Chondrocyte (in vitro differentiated cells): Measurements from ENCODE around the gene INSYN1. TPM values are rescaled to one million over a fixed set of nuclear protein-coding genes. Genes with fewer than 3 reads are reported as not detected.

Experiments used
- DNase-seq: peaks from one replicate; pipeline ENCODE4 v3.0.0; 2021; ENCODE audit warnings: mixed read lengths, low spot score
- H3K27ac Mint-ChIP-seq: one replicate; pipeline ENCODE4 v1.8.0; 2021; ENCODE audit warnings: mild to moderate bottlenecking, moderate library complexity, mixed read lengths; ENCODE audit not compliant: unreplicated experiment
- H3K27me3 Mint-ChIP-seq: 2 replicates; pipeline ENCODE4 v1.8.0; 2021; ENCODE audit warnings: low read depth, mixed read lengths
- H3K36me3 Mint-ChIP-seq: 2 replicates; pipeline ENCODE4 v1.8.0; 2021; ENCODE audit warnings: low read depth, mixed read lengths
- H3K4me1 Mint-ChIP-seq: 2 replicates; pipeline ENCODE4 v1.8.0; 2021; ENCODE audit warnings: low read depth, mild to moderate bottlenecking, mixed read lengths
- H3K4me3 Mint-ChIP-seq: one replicate; pipeline ENCODE4 v1.8.0; 2021; ENCODE audit warnings: mild to moderate bottlenecking, moderate library complexity, mixed read lengths; ENCODE audit not compliant: unreplicated experiment
- H3K9me3 Mint-ChIP-seq: 2 replicates; pipeline ENCODE4 v1.8.0; 2021; ENCODE audit warnings: low read depth, mixed read lengths
- total RNA-seq: library from RNA; stranded (reverse); gene quantifications from 3 replicates; pipeline ENCODE4 v1.2.1, GENCODE V29; 2021
- TF ChIP-seq, protein P1 (sequence below): fragments of 200-600 bp; sonication (generic); IDR thresholded peaks from 2 replicates; pipeline ENCODE4 v1.5.0; 2021; ENCODE audit warnings: antibody characterized with exemption, mild to moderate bottlenecking, moderate library complexity

The INSYN1 gene
- total RNA-seq, 1 donor from 2014 or later, result 23.0 TPM

DNA sequence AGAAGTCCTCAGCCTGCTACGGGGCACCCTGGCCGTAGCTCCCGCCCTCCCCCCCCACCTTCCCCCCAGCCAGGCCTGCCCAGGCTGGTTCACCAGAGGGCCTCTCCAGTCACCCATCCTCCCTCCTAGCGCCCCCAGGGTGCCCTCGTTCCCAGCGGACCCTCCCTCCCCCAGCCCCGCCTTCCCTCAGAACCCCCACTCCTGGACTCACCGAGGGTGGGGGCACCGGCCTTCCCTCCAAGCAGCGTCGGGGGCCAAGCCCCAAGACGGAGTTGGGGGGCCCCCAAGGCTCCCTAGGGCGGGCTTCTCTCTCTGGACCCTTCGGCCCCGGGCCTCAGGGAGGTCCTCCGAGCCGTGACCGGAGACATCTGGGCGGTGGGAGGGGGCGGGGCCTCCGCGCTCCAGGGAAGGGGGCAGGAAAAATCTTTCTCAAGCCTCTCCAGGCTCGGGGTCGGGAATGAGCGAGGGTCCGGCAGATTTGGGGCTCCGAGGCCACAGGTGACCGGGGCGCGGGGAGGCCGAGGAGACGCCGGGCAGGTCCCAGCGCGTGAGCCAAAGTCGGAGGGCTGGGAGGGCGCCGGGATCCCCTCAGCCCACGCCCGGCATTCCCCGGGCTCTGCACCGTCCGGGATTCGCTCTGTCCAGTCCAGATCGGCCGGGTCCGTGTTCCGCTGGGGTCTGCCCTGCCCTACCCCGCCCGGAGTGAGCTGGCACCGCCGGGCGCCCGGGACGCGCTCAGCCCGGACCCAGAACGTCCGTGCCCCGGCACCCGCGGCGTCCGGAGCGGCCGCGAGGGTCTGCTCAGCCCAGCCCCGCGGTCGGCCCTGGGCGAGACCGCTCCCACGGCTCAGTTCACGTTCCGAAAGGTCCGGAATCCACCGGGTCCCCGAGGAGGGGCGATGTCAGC, 999 bp downstream of the INSYN1 start:
- peaks cover 1% of the 10 kb centered on the region for H3K27me3 Mint-ChIP-seq
- peak overlapping the region; percentile 59 for H3K4me3 Mint-ChIP-seq
- no peak overlapping the region for H3K27ac Mint-ChIP-seq
- no peak for DNase-seq
- H3K36me3 Mint-ChIP-seq, result no peaks in the 10 kb centered on the region
- H3K4me1 Mint-ChIP-seq, result peaks cover 9% of the 10 kb centered on the region
- H3K9me3 Mint-ChIP-seq, result no peaks in the 10 kb centered on the region
- TF ChIP-seq, protein P1, sequence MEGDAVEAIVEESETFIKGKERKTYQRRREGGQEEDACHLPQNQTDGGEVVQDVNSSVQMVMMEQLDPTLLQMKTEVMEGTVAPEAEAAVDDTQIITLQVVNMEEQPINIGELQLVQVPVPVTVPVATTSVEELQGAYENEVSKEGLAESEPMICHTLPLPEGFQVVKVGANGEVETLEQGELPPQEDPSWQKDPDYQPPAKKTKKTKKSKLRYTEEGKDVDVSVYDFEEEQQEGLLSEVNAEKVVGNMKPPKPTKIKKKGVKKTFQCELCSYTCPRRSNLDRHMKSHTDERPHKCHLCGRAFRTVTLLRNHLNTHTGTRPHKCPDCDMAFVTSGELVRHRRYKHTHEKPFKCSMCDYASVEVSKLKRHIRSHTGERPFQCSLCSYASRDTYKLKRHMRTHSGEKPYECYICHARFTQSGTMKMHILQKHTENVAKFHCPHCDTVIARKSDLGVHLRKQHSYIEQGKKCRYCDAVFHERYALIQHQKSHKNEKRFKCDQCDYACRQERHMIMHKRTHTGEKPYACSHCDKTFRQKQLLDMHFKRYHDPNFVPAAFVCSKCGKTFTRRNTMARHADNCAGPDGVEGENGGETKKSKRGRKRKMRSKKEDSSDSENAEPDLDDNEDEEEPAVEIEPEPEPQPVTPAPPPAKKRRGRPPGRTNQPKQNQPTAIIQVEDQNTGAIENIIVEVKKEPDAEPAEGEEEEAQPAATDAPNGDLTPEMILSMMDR, result no peak

DNA sequence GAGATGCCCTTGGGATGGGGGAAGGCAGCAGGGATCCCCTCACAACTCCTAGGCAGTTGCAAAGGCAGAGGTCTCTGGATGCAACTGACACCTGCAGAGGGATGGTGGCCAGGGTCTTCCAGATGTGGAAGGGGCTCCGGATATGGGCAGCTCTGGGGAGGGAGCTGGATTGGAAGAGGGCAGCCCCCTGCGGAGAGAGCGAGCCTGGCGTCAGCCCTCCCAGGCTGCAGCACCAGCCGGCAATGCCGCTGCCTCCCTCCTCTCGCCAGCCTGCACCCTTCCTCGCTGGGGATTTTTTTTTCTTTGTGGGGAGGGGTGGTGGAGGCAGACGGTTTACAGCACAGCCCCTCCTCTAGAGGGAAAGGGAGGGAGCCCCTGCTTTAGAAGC, 1.6 kb downstream of the INSYN1 start:
- no peak for DNase-seq
- H3K27ac Mint-ChIP-seq, result no peak overlapping the region
- peaks cover 13% of the 10 kb centered on the region for H3K4me1 Mint-ChIP-seq
- H3K36me3 Mint-ChIP-seq, result no peaks in the 10 kb centered on the region
- H3K9me3 Mint-ChIP-seq, result no peaks in the 10 kb centered on the region
- H3K27me3 Mint-ChIP-seq, result no peaks in the 10 kb centered on the region
- peak overlapping the region; percentile 67 for H3K4me3 Mint-ChIP-seq
- TF ChIP-seq, protein P1, result no peak

DNA sequence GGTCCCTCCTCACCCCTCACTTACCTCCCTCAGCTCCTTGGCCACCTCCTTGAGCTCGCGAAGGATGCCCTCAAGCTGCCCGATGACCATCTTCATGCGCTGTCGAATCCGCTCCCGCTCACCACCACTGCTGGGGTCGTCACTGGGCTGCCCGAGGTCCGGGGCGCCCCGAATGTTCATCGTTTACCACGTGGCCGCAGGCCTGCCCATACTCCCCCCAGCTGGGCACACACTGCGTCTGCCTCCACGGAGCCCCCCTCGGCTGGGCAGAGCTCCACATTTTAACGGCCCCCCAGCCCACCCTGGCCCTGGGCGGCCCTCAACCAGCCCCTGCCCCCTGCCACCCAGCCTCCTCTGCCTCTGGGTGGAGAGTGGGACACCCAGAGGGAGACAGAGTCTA, 2.2 kb downstream of the INSYN1 start:
- no peaks in the 10 kb centered on the region for H3K27me3 Mint-ChIP-seq
- peaks cover 13% of the 10 kb centered on the region for H3K4me1 Mint-ChIP-seq
- peaks cover 2% of the 10 kb centered on the region for H3K36me3 Mint-ChIP-seq
- no peak overlapping the region for H3K27ac Mint-ChIP-seq
- no peaks in the 10 kb centered on the region for H3K9me3 Mint-ChIP-seq
- TF ChIP-seq, protein P1, result no peak
- peak overlapping the region; percentile 67 for H3K4me3 Mint-ChIP-seq
- no peak for DNase-seq

DNA sequence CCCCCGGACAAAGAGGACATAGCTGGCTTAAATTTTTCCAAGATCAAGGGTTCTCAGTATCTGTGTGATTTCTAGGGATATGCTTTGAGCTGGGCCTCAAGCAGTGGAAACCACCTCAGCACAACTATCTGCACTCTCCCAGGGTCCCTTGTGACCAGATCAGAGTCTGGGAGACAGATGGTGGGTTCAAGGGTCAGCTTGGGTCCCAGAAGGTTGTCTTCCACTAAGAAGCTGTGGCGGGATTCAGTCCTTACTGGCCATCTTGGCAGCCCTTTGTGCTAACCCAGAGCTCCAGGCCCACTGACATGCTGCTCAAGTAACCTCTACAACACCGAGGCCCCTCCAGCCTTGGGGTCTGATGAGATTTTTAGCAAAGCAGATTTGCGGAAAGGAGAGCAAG, 2.7 kb downstream of the INSYN1 start:
- Mint-ChIP-seq H3K27me3 (no peaks in the 10 kb centered on the region), H3K4me3 (no peak overlapping the region), H3K27ac (no peak overlapping the region), H3K4me1 (peaks cover 13% of the 10 kb centered on the region), H3K36me3 (peaks cover 2% of the 10 kb centered on the region), H3K9me3 (no peaks in the 10 kb centered on the region)
- TF ChIP-seq, protein P1, result no peak
- no peak for DNase-seq

DNA sequence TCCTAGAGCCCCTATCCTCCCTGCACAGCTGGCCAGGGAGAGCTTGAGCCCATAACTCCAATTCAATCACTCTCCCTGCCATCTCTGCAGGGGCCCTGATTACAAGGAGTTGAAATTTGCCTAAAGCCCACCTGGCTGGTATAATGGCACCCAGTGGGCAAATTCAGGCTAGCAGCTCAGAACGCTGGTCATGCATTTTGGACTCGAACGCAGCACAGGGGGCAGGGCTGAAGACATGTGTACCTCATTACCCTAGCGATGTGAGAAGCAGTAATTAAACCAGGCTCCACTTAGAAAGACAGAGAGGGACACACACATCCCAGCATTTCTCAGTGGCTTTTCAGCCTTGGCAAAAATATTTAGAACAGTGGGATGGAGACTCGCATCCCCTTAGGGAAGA, 3.2 kb downstream of the INSYN1 start:
- Mint-ChIP-seq H3K9me3 (no peaks in the 10 kb centered on the region), H3K36me3 (peaks cover 2% of the 10 kb centered on the region), H3K27ac (no peak overlapping the region), H3K4me3 (no peak overlapping the region), H3K4me1 (peaks cover 13% of the 10 kb centered on the region), H3K27me3 (no peaks in the 10 kb centered on the region)
- no peak for DNase-seq
- TF ChIP-seq, protein P1, result no peak
